GM12892 (cell line): ENCODE data around the gene BABAM2.

Experiments used
- POLR2A ChIP-seq: IDR thresholded peaks from 2 replicates; pipeline ENCODE4 v1.6.1; 2011; ENCODE audit warnings: low read depth, low read length, control low read depth
- POLR2AphosphoS5 ChIP-seq: IDR thresholded peaks from 2 replicates; pipeline ENCODE4 v1.6.1; 2011; ENCODE audit warnings: low read depth, low read length, control low read depth

GRCh38 chr2:28174211-28174610 is 283.7 kb downstream of the BABAM2 start:
- TF ChIP-seq POLR2AphosphoS5 (no peak), POLR2A (no peak)
